GM19397 (cell line): Measurements from ENCODE around the gene GAST.
A peak's percentile ranks its signal among the peaks of the same experiment; 100 is the strongest.
"Not testable (repeated sequence)": the region's sequence is repeated elsewhere in the genome, so short reads cannot be mapped to it uniquely, and the experiment has no call there.

ENCODE experiments used
- ATAC-seq: cut with Tn5 transposase; IDR thresholded peaks from one replicate; pipeline ENCODE4 v1.9.1; 2021; ENCODE audit warnings: mild to moderate bottlenecking, moderate library complexity; ENCODE audit not compliant: unreplicated experiment

GAST gene

GRCh38 chr17:41711669-41712400 lies at the start of gene GAST:
TSS of gene GAST (plus strand) at chr17:41712331. CDS start at chr17:41715437, 3,106 bp downstream.
- no peak for ATAC-seq

- ATAC-seq, result no peak
These were observed 48.5 kb upstream of the GAST start for GRCh38 chr17:41663451-41664171.

GRCh38 chr17:41664172-41664457 lies 48.0 kb upstream of the GAST start:
- no peak for ATAC-seq

- no peak for ATAC-seq
These were observed 47.3 kb upstream of the GAST start for GRCh38 chr17:41664587-41665565.

GRCh38 chr17:41665566-41666236 lies 46.4 kb upstream of the GAST start:
- peak; percentile 75 for ATAC-seq

GRCh38 chr17:41666237-41666641 lies 45.9 kb upstream of the GAST start:
- ATAC-seq, result peak; percentile 31

GRCh38 chr17:41666708-41667279 lies 45.3 kb upstream of the GAST start:
- no peak for ATAC-seq

GRCh38 chr17:41667280-41668041 lies 44.7 kb upstream of the GAST start:
- no peak for ATAC-seq

- ATAC-seq, result no peak
These were observed 40.0 kb upstream of the GAST start for GRCh38 chr17:41672153-41672552.

- not testable (repeated sequence) for ATAC-seq
These were observed 36.7 kb upstream of the GAST start for GRCh38 chr17:41675157-41676057.

GRCh38 chr17:41676058-41676419 lies 36.1 kb upstream of the GAST start:
- ATAC-seq, result no peak

GRCh38 chr17:41678411-41678906 lies 33.7 kb upstream of the GAST start:
- ATAC-seq, result no peak

GRCh38 chr17:41678907-41679739 lies 33.0 kb upstream of the GAST start:
- ATAC-seq, result no peak

- ATAC-seq, result no peak
These were observed 32.2 kb upstream of the GAST start for GRCh38 chr17:41679740-41680425.

- no peak for ATAC-seq
These were observed 31.6 kb upstream of the GAST start for GRCh38 chr17:41680426-41681040.

- ATAC-seq, result no peak
These were observed 30.4 kb upstream of the GAST start for GRCh38 chr17:41681776-41682175.

GRCh38 chr17:41682631-41683030 lies 29.5 kb upstream of the GAST start:
- ATAC-seq, result no peak
